H54 (cell line): ENCODE measurements around the gene PMEL.

Source experiments
- DNase-seq: peaks from one replicate; pipeline ENCODE4 v3.0.0; 2011; ENCODE audit warnings: low spot score, mixed read lengths; ENCODE audit not compliant: insufficient read length
- FAIRE-seq: peaks from 3 replicates; lab custom pipeline; 2011; peaks lifted over from hg19 to GRCh38; lab: Jason Lieb, UNC
- POLR2A ChIP-seq: IDR thresholded peaks from 2 replicates; pipeline ENCODE4 v1.6.1; 2011; ENCODE audit warnings: low read depth, mild to moderate bottlenecking, low read length

The PMEL gene

DNA sequence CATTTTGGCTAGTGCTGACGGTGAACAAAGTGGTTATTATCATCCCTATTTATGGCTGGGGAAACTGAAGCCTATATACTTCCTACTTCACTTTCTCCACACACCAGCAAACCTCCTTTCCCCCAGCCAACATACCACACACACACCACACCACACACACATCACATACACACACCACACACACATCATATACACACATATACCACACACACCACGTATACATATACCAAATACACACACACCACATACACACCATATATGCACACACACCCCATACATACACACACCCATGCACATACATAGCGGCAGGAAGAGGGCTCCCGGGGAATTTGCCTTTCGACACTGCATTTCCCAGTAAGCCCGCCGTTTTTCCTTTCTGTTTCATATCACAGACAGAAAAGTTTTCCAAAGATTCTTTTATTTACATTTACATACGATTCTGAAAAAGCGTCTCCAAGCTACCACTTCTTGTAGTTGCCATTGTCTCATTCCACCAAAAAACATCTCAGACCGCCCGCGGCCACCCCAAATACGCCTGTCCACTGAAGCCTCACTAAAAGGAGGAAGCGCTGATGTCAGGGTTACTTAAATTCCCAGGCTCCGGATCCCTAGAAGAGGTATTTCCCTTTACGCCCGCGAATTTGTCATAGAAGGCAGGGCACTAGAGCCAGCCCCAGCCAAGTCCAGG, 7.2 kb upstream of the PMEL start:
- FAIRE-seq (peak; percentile 33), DNase-seq (no peak)

DNA sequence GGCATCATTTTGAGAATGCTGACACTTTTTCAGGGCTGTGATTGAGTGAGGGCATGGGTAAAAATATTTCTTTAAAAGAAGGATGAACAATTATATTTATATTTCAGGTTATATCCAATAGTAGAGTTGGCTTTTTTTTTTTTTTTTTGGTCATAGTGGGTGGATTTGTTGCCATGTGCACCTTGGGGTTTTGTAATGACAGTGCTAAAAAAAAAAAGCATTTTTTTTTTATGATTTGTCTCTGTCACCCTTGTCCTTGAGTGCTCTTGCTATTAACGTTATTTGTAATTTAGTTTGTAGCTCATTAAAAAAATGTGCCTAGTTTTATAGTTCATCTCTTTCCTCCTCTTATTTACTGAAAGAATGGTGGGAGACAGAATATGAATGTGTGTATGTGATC, 6.6 kb upstream of the PMEL start:
- TF ChIP-seq POLR2A = no peak
- no peak for FAIRE-seq

More for the DNA sequence above, 7.2 kb upstream of the PMEL start:
- TF ChIP-seq POLR2A = no peak

DNA sequence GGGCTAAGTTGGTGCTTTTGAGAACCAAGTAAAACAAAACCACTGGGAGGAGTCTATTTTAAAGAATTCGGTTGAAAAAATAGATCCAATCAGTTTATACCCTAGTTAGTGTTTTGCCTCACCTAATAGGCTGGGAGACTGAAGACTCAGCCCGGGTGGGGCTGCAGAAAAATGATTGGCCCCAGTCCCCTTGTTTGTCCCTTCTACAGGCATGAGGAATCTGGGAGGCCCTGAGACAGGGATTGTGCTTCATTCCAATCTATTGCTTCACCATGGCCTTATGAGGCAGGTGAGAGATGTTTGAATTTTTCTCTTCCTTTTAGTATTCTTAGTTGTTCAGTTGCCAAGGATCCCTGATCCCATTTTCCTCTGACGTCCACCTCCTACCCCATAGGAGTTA, 6.2 kb upstream of the PMEL start:
- no peak for TF ChIP-seq POLR2A
- FAIRE-seq (peak; percentile 38), DNase-seq (peak; percentile 53)

More for the DNA sequence above, 6.6 kb upstream of the PMEL start:
- DNase-seq = no peak

DNA sequence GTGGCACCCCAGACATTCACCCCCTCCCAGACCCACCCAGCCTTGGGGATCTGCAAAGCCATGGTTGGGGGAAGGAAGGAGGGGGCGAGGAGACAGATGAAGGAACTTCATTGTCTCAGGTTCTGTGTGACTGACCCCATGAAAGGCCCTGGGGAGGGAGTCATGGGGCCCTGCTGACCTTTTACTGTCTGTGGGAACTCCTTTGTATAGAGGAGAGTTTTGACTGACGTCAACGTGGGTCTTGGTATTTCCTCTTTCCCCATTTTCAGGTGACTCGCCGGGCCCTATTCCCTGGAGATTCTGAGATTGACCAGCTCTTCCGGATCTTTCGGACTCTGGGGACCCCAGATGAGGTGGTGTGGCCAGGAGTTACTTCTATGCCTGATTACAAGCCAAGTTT, 4.9 kb upstream of the PMEL start:
- DNase-seq = no peak
- no peak for TF ChIP-seq POLR2A
- no peak for FAIRE-seq

DNA sequence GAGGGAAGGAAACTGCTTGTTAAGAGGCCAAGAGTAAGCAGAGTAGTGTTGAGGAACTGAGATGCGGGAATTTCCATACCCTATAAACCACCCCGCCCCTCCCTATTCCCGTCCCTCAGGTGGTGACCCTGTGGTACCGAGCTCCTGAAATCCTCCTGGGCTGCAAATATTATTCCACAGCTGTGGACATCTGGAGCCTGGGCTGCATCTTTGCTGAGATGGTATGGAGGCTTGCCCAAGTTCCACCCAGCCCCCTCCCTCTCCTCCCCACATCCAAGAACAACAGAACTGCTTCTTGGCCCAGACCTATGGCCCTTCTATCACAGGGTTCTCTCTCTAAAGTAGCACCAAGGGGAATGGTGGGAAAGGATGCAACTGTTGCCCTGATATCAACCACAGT, 3.5 kb upstream of the PMEL start:
- TF ChIP-seq POLR2A = no peak
- no peak for FAIRE-seq

DNA sequence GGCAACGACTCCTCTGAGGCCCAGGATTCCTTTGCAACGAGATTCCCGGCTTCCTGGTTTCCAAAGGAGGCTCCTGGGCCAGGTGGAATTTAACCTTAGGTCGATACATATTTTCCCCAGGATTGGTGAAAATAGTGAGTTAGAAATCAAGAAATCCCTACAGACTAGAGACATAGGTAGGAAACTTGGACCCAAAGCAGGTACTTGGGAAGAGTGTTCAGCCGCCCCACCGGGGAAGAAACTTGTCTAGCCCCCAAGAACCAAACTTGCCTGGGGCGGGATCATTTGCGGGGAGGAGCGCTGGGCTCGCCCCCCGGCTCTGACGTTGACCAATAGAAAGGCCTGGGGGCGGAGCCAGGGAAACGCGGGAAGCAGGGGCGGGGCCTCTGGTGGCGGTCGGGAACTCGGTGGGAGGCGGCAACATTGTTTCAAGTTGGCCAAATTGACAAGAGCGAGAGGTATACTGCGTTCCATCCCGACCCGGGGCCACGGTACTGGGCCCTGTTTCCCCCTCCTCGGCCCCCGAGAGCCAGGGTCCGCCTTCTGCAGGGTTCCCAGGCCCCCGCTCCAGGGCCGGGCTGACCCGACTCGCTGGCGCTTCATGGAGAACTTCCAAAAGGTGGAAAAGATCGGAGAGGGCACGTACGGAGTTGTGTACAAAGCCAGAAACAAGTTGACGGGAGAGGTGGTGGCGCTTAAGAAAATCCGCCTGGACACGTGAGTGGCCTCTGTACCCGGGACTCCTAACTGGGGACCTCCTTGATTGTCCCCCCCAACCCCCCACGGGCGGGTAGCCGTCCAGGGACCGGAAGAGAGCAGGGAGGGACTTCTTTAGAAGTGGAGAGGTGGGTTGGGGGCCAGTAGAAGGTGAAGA, 803 bp upstream of the PMEL start, which contains the start of gene CDK2:
TSS of gene CDK2 (plus strand) at position 423 of the 874 bp plus-strand sequence. CDS start at position 602, 179 bp downstream.
- TF ChIP-seq POLR2A = peak; percentile 53; the same call in 1 of the 2 replicates
- FAIRE-seq = peak; percentile 11
- peak; percentile 80 for DNase-seq

More for the DNA sequence above, 3.5 kb upstream of the PMEL start:
- DNase-seq = no peak

DNA sequence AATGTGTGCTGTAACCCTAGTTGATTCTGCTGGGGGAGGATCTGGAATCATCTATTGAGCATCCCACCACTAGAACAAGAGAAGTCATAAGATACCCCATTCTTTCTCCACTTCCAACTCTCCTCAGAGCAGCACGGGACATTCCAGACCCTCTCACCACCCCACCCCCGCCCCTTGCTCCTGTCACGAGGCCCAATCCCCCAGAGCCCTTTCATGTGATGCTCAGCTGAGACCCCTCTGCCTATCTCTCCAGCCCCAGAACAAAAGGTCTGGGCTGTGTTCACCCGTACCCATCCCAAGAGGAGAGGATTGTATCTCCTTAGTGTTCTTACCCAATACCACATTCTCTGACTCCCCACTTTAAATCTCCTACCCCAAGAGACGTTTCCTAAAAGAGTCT, 602 bp downstream of the PMEL start:
- no peak for TF ChIP-seq POLR2A
- no peak for FAIRE-seq
- DNase-seq = no peak

DNA sequence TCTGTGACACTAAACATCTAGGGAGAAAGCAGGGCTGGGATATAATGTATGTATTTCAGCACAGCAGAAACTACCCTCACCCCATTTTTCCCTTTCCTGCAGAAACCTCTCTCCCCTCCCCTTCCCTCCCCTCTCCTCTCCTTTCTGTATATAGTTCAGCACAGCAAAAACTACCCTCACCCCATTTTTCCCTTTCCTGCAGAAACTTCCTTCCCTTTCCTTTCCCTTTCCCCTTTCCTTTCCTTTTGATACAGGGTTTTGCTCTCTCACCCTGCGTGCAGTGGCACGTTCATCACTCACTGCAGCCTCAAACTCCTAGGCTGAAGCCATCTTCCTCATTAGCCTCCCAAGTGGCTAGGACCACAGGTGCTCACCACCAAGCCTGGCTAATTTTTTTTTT, 2.1 kb downstream of the PMEL start:
- DNase-seq = no peak
- no peak for FAIRE-seq
- no peak for TF ChIP-seq POLR2A

DNA sequence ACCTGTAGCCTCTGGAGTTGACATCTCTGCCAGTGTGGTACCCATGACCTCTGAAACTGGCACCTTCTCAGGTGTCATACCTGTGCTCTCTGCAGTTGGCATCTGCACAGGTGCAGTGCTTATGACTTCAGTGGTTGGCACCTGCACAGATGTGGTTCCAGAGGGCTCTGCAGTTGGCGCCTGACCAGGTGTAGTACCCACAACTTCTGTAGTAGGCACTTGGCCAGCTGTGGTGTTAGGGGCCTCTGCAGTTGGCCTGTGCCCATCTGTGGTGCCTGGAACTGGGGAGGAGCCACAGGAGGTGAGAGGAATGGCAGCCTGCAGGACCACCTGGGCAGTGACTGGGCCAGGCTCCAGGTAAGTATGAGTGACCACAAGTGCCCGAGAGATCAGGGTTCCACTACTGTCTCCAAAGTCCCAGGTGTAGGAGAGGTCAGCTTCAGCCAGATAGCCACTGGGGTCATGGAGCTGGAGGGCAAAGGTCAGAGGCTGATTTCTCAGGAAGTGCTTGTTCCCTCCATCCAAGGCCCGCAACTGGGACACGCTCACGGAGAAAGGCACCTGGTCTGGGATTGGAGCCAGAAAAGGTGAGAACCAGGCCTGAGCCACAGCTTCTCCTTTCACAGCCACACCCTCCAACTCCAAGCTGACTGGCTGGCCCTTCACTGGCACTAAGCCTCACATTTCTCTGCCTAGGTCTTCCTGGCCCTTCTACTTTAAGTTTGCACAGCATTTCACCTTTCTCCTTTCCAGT, 8.6 kb downstream of the PMEL start:
- DNase-seq (no peak), FAIRE-seq (no peak)
- TF ChIP-seq POLR2A = no peak

DNA sequence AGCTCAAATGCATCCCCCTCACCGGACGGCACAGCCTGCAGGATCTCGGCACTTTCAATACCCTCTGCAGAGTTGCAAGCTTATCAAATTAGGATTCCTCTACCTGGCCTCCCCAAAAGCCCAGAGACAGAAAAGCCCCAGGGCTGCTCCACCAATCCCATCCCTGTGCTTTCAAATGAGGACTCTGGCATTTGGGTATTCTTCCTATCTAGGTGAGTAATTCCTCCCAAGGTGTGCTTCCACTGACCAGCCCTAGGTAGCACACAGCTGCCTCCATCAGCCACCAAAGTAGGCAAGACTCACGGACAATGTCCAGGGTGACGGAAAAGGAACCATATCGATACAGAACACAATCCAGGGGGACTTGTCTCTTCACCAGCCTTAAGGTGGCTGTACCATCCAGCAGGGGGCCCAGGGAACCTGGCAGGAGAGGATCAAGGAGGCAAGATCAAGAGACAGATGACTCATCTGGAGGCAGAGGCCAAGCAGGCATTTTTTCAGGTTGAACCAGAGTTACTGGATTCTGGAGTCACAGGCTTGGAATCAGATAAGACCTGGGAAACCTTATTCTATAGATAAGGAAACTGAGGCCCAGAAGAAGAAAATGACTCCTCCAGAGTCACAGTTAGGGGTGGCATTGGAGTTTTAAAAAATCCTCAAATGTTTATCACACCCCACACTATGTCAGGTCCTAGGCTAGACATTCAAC, 9.9 kb downstream of the PMEL start:
- DNase-seq (no peak), FAIRE-seq (no peak)
- TF ChIP-seq POLR2A = no peak

DNA sequence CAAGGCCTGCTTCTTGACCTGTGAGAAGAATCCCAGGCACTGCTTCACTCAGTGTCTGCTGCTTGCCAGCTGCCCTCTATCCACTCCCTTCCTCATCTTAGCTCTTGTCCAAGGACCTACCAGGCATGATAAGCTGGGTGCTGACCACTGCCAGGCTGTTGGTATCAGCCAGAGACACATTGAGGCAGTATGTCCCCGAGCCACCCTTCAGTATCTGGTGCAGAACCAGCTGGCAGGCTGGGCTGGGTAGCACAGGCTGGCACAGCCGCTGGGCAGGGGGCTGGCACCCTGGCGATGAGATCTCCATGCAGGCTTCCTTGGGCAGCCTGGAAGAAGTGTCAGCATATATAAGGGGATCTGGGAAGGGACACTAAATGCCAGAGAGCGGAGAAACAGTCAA, 10.5 kb downstream of the PMEL start:
- DNase-seq = no peak
- no peak for FAIRE-seq
- no peak for TF ChIP-seq POLR2A

DNA sequence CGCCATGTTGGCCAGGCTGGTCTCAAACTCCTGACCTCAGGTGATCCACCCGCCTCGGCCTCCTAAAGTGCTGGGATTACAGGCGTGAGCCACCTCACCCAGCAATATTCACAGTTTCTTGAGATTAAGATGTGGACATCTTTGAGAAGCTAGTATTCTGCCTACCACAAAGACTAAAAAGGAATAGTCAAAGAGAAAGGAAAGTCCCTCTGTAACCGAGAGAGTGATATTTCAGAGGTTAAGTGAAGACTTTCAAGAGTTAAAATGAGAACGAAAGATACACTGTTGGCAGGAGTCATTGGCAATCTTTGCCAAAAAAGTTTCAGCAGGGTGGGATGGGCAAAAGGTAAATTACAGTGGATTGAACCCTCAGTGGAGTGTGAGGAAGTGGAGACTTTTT, 19.3 kb downstream of the PMEL start:
- DNase-seq = no peak
- no peak for FAIRE-seq
- TF ChIP-seq POLR2A = no peak

DNA sequence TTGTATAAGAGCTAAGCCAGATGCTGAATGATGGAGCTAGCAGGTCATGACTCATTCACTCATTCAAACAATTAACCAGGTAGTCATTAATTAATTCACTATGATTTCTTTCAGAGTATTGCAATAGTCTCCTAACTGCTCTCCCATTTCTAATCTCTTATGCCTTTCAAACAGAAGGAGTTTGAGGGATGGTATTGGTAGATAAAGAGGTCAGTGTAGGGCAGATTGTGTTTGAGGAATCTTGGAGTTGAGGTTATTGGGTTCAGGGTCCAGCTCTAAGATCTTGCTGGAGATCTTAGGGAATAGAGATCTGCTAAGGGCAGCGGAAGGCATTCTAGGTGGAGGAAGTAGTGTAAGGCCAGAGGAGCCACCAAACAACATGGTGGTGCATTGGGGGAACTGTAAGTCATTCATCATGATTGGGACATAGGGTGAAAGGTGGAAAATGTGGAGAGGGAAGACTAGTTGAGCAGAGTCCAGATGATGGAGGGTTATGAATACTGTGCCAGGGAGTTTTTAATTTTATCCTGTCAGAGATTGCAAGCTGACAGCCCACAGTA, 23.2 kb downstream of the PMEL start:
- no peak for TF ChIP-seq POLR2A
- DNase-seq = no peak
- FAIRE-seq = no peak
